Mesenchymal stem cell (in vitro differentiated cells and primary cell): ENCODE measurements around the gene KRTAP4-6.
"Not testable (repeated sequence)": the region's sequence is repeated elsewhere in the genome, so short reads cannot be mapped to it uniquely, and the experiment has no call there.

Experiments
- DNase-seq: peaks from one replicate; pipeline ENCODE4 v3.0.0-alpha.2; 2013
- H2AFZ ChIP-seq: one replicate; pipeline ENCODE4 v1.6.1; 2013; ENCODE audit warnings: low read depth, mild to moderate bottlenecking, control low read depth, inconsistent platforms, low read length, moderate library complexity
- H2AK5ac ChIP-seq: 2 replicates; pipeline ENCODE4 v1.6.1; 2013; ENCODE audit warnings: low read length, moderate library complexity, mild to moderate bottlenecking, inconsistent platforms; ENCODE audit not compliant: severe bottlenecking
- H2BK120ac ChIP-seq: one replicate; pipeline ENCODE4 v1.6.1; 2013; ENCODE audit warnings: low read depth, mild to moderate bottlenecking, inconsistent platforms, low read length, moderate library complexity
- H2BK12ac ChIP-seq, 2 experiments: one replicate each; pipeline ENCODE4 v1.6.1; 2013; ENCODE audit warnings: inconsistent platforms in 2 of 2, low read length in 2 of 2, mild to moderate bottlenecking in 2 of 2, moderate library complexity in 2 of 2, control low read depth in 1 of 2
- H2BK15ac ChIP-seq: one replicate; pipeline ENCODE4 v1.6.1; 2013; ENCODE audit warnings: mild to moderate bottlenecking, low read depth, inconsistent platforms; ENCODE audit not compliant: poor library complexity, severe bottlenecking
- H2BK5ac ChIP-seq: 2 replicates; pipeline ENCODE4 v1.6.1; 2013; ENCODE audit warnings: low read depth, mild to moderate bottlenecking, low read length, control low read depth, inconsistent platforms; ENCODE audit not compliant: poor library complexity, severe bottlenecking
- H3K14ac ChIP-seq, 2 experiments: one replicate each; pipeline ENCODE4 v1.6.1; 2013; ENCODE audit warnings: inconsistent platforms in 2 of 2, low read length in 2 of 2, control low read depth in 1 of 2, mild to moderate bottlenecking in 1 of 2, moderate library complexity in 1 of 2
- H3K18ac ChIP-seq, 2 experiments: one replicate each; pipeline ENCODE4 v1.6.1; 2013; ENCODE audit warnings: inconsistent platforms in 2 of 2, low read length in 2 of 2, control low read depth in 1 of 2, low read depth in 1 of 2, mild to moderate bottlenecking in 1 of 2
- H3K23ac ChIP-seq, 2 experiments: one replicate each; pipeline ENCODE4 v1.6.1; 2013; ENCODE audit warnings: inconsistent platforms in 2 of 2, low read length in 2 of 2, mild to moderate bottlenecking in 2 of 2, moderate library complexity in 2 of 2, control low read depth in 1 of 2
- H3K27ac ChIP-seq: 2 replicates; pipeline ENCODE4 v1.5.1; 2013; ENCODE audit warnings: mild to moderate bottlenecking, moderate library complexity, low read length, control low read depth, inconsistent platforms; ENCODE audit not compliant: poor library complexity, severe bottlenecking
- H3K27me3 ChIP-seq, 2 experiments: 2 replicates each; pipeline versions ENCODE4 v1.6.1 to v1.7.0; 2013; ENCODE audit warnings: low read length in 2 of 2, mild to moderate bottlenecking in 2 of 2, moderate library complexity in 2 of 2, control low read depth in 1 of 2, inconsistent platforms in 1 of 2; ENCODE audit not compliant: control insufficient read depth in 1 of 2, insufficient read depth in 1 of 2
- H3K36me3 ChIP-seq, 2 experiments: 2 replicates each; pipeline versions ENCODE4 v1.6.1 to v1.7.0; 2013; ENCODE audit warnings: low read length in 2 of 2, control low read depth in 1 of 2, inconsistent platforms in 1 of 2, low read depth in 1 of 2, mild to moderate bottlenecking in 1 of 2; ENCODE audit not compliant: insufficient read depth in 2 of 2, control insufficient read depth in 1 of 2
- H3K4ac ChIP-seq, 2 experiments: one replicate each; pipeline ENCODE4 v1.6.1; 2013; ENCODE audit warnings: inconsistent platforms in 2 of 2, low read length in 2 of 2, mild to moderate bottlenecking in 2 of 2, moderate library complexity in 2 of 2, control low read depth in 1 of 2, low read depth in 1 of 2
- H3K4me1 ChIP-seq: 2 replicates; pipeline ENCODE4 v1.6.1; 2013; ENCODE audit warnings: low read depth, low read length, control low read depth; ENCODE audit not compliant: control insufficient read depth, insufficient read depth
- H3K4me2 ChIP-seq: 2 replicates; pipeline ENCODE4 v1.6.1; 2013; ENCODE audit warnings: low read length, mild to moderate bottlenecking, inconsistent platforms; ENCODE audit not compliant: poor library complexity, severe bottlenecking
- H3K4me3 ChIP-seq, 2 experiments: 2 replicates each; pipeline versions ENCODE4 v1.5.1 to v1.7.0; 2013; ENCODE audit warnings: low read length in 2 of 2, mild to moderate bottlenecking in 2 of 2, control low read depth in 1 of 2, low read depth in 1 of 2; ENCODE audit not compliant: insufficient read depth in 1 of 2
- H3K79me1 ChIP-seq: replicated peaks from 2 replicates; pipeline ENCODE4 v1.6.1; 2013; ENCODE audit warnings: mild to moderate bottlenecking, control low read depth, low read length, inconsistent platforms; ENCODE audit not compliant: poor library complexity, severe bottlenecking
- H3K9ac ChIP-seq: 2 replicates; pipeline ENCODE4 v1.7.0; 2013; ENCODE audit warnings: mild to moderate bottlenecking, low read length, moderate library complexity
- H3K9me3 ChIP-seq: 2 replicates; pipeline ENCODE4 v1.7.0; 2013; ENCODE audit warnings: mild to moderate bottlenecking, low read length; ENCODE audit not compliant: control insufficient read depth
- H4K8ac ChIP-seq: one replicate; pipeline ENCODE4 v1.6.1; 2013; ENCODE audit warnings: inconsistent platforms, mild to moderate bottlenecking, low read length, moderate library complexity
- H4K91ac ChIP-seq: one replicate; pipeline ENCODE4 v1.6.1; 2013; ENCODE audit warnings: mild to moderate bottlenecking, low read length, inconsistent platforms
- WGBS: methylation state at CpG from one replicate; pipeline ENCODE4 v1.1.7; 2013; ENCODE audit warnings: mixed read lengths; 5-methylcytosine and 5-hydroxymethylcytosine counted together

Gene KRTAP4-6

GRCh38 chr17:41163828-41164227, 23.5 kb upstream of the KRTAP4-6 start:
- H3K27ac ChIP-seq: no peak overlapping the region
- WGBS: 82% methylated on average over 5 of the region's 7 CpGs
- H3K23ac ChIP-seq: no peak overlapping the region
- H2AFZ ChIP-seq: no peak overlapping the region
- no peak overlapping the region for H2BK15ac ChIP-seq
- H3K4me2 ChIP-seq: no peak overlapping the region
- H3K18ac ChIP-seq: no peak overlapping the region
- H4K91ac ChIP-seq: no peak overlapping the region
- H3K79me1 ChIP-seq: no peaks in the 10 kb centered on the region
- no peak overlapping the region for H3K14ac ChIP-seq
- no peak overlapping the region for H2BK12ac ChIP-seq
- H2BK5ac ChIP-seq: no peak overlapping the region
- H3K27me3 ChIP-seq: no peaks in the 10 kb centered on the region
- H2BK120ac ChIP-seq: no peak overlapping the region
- H3K36me3 ChIP-seq: peaks cover 0 to 4% of the 10 kb centered on the region in 2 experiments
- H3K4me3 ChIP-seq: no peak overlapping the region
- DNase-seq: no peak
- H3K4me1 ChIP-seq: peaks cover 7% of the 10 kb centered on the region
- no peaks in the 10 kb centered on the region for H3K9me3 ChIP-seq
- H4K8ac ChIP-seq: no peak overlapping the region
- H3K9ac ChIP-seq: no peak overlapping the region
- H2AK5ac ChIP-seq: no peak overlapping the region
- H3K4ac ChIP-seq: no peak overlapping the region

DNA sequence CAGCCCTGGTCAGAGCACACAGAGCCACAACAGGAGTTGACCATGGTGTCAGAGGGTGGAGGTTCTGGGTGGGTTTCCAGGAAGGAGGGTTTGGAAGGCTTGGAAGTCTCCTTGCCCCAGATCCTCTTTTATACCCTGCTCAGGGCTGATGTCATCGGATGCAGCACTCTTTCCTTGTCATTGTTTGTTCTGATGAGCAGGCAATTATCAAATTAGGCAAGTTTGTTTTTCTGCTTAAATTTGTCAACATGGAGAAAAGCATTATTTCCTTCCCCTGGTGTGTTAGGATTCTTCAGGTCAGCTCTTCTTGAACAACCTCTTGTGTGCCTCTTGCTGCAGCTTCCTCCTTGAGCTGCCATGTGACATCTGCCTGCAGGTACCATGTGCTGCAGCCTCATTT, 20.3 kb upstream of the KRTAP4-6 start, which contains the start of gene KRTAP4-4:
Gene KRTAP4-4, minus strand, starts transcription at position 101 of the 400 bp plus-strand sequence. Its CDS starts 57 bp downstream, at position 44.
- no peak within 1 kb of the TSS for H3K9ac ChIP-seq
- H2BK5ac ChIP-seq: no peak within 1 kb of the TSS
- peak within 1 kb of the TSS in 1 of 2 experiments; percentile 93 for H3K14ac ChIP-seq
- DNase-seq: no peak
- peak within 1 kb of the TSS in 1 of 2 experiments; percentile 2 for H3K4ac ChIP-seq
- H2AK5ac ChIP-seq: no peak within 1 kb of the TSS
- H3K27me3 ChIP-seq: no peaks in the 10 kb centered on the region
- H3K4me3 ChIP-seq: no peak within 1 kb of the TSS
- 100% methylated on average over 1 of the region's 1 CpG for WGBS
- H2AFZ ChIP-seq: no peak within 1 kb of the TSS
- no peak within 1 kb of the TSS for H2BK12ac ChIP-seq
- H3K4me2 ChIP-seq: no peak within 1 kb of the TSS
- H2BK120ac ChIP-seq: no peak within 1 kb of the TSS
- H4K91ac ChIP-seq: no peak within 1 kb of the TSS
- no peak within 1 kb of the TSS for H2BK15ac ChIP-seq
- peaks cover 0 to 4% of the 10 kb centered on the region in 2 experiments for H3K36me3 ChIP-seq
- no peak within 1 kb of the TSS for H3K27ac ChIP-seq
- no peak within 1 kb of the TSS for H4K8ac ChIP-seq
- H3K9me3 ChIP-seq: no peaks in the 10 kb centered on the region
- no peaks in the 10 kb centered on the region for H3K79me1 ChIP-seq
- peaks cover 4% of the 10 kb centered on the region for H3K4me1 ChIP-seq
- H3K23ac ChIP-seq: peak within 1 kb of the TSS in 1 of 2 experiments; percentile 72
- no peak within 1 kb of the TSS for H3K18ac ChIP-seq

- H4K91ac ChIP-seq, H2AFZ ChIP-seq, H3K79me1 ChIP-seq, H2BK5ac ChIP-seq, H3K4me3 ChIP-seq, H2BK120ac ChIP-seq, H3K4me1 ChIP-seq, H2BK12ac ChIP-seq, H3K4me2 ChIP-seq, H3K9ac ChIP-seq, H3K18ac ChIP-seq, H3K36me3 ChIP-seq, H3K9me3 ChIP-seq, H2AK5ac ChIP-seq, H2BK15ac ChIP-seq, H4K8ac ChIP-seq, H3K27ac ChIP-seq, DNase-seq, H3K27me3 ChIP-seq: not testable (repeated sequence)
- 85% methylated on average over 3 of the region's 3 CpGs for WGBS
- Histone ChIP-seq H3K23ac (peak overlapping the region in 1 of 2 experiments; percentile 72), H3K4ac (peak overlapping the region in 1 of 2 experiments; percentile 2), H3K14ac (peak overlapping the region in 1 of 2 experiments; percentile 93)
Measured at GRCh38 chr17:41160190-41160589, 19.8 kb upstream of the KRTAP4-6 start.

- Histone ChIP-seq H3K18ac (no peak overlapping the region), H3K9ac (no peak overlapping the region), H3K27me3 (no peaks in the 10 kb centered on the region), H4K91ac (no peak overlapping the region), H3K4ac (no peak overlapping the region), H3K79me1 (no peaks in the 10 kb centered on the region), H2BK15ac (no peak overlapping the region), H2BK5ac (no peak overlapping the region), H2AK5ac (no peak overlapping the region), H2BK120ac (no peak overlapping the region), H3K23ac (no peak overlapping the region), H2BK12ac (no peak overlapping the region), H3K4me1 (no peaks in the 10 kb centered on the region), H3K14ac (no peak overlapping the region), H3K4me2 (no peak overlapping the region), H3K4me3 (no peak overlapping the region), H2AFZ (no peak overlapping the region), H3K36me3 (no peaks in the 10 kb centered on the region), H4K8ac (no peak overlapping the region), H3K27ac (no peak overlapping the region), H3K9me3 (no peaks in the 10 kb centered on the region)
- WGBS: 62% methylated on average over 2 of the region's 2 CpGs
- DNase-seq: no peak
Measured at GRCh38 chr17:41153856-41154255, 13.5 kb upstream of the KRTAP4-6 start.
